Measurements from ENCODE around the gene SAA4. TPM values are rescaled to one million over a fixed set of nuclear protein-coding genes. Genes with fewer than 3 reads are reported as not detected.

Gene SAA4
- total and polyA plus RNA-seq, 2 experiments from 2014 or later, result not detected

GRCh38 chr11:18285841-18286240 is 49.2 kb upstream of the SAA4 start (continued):
- TF ChIP-seq, protein P1, sequence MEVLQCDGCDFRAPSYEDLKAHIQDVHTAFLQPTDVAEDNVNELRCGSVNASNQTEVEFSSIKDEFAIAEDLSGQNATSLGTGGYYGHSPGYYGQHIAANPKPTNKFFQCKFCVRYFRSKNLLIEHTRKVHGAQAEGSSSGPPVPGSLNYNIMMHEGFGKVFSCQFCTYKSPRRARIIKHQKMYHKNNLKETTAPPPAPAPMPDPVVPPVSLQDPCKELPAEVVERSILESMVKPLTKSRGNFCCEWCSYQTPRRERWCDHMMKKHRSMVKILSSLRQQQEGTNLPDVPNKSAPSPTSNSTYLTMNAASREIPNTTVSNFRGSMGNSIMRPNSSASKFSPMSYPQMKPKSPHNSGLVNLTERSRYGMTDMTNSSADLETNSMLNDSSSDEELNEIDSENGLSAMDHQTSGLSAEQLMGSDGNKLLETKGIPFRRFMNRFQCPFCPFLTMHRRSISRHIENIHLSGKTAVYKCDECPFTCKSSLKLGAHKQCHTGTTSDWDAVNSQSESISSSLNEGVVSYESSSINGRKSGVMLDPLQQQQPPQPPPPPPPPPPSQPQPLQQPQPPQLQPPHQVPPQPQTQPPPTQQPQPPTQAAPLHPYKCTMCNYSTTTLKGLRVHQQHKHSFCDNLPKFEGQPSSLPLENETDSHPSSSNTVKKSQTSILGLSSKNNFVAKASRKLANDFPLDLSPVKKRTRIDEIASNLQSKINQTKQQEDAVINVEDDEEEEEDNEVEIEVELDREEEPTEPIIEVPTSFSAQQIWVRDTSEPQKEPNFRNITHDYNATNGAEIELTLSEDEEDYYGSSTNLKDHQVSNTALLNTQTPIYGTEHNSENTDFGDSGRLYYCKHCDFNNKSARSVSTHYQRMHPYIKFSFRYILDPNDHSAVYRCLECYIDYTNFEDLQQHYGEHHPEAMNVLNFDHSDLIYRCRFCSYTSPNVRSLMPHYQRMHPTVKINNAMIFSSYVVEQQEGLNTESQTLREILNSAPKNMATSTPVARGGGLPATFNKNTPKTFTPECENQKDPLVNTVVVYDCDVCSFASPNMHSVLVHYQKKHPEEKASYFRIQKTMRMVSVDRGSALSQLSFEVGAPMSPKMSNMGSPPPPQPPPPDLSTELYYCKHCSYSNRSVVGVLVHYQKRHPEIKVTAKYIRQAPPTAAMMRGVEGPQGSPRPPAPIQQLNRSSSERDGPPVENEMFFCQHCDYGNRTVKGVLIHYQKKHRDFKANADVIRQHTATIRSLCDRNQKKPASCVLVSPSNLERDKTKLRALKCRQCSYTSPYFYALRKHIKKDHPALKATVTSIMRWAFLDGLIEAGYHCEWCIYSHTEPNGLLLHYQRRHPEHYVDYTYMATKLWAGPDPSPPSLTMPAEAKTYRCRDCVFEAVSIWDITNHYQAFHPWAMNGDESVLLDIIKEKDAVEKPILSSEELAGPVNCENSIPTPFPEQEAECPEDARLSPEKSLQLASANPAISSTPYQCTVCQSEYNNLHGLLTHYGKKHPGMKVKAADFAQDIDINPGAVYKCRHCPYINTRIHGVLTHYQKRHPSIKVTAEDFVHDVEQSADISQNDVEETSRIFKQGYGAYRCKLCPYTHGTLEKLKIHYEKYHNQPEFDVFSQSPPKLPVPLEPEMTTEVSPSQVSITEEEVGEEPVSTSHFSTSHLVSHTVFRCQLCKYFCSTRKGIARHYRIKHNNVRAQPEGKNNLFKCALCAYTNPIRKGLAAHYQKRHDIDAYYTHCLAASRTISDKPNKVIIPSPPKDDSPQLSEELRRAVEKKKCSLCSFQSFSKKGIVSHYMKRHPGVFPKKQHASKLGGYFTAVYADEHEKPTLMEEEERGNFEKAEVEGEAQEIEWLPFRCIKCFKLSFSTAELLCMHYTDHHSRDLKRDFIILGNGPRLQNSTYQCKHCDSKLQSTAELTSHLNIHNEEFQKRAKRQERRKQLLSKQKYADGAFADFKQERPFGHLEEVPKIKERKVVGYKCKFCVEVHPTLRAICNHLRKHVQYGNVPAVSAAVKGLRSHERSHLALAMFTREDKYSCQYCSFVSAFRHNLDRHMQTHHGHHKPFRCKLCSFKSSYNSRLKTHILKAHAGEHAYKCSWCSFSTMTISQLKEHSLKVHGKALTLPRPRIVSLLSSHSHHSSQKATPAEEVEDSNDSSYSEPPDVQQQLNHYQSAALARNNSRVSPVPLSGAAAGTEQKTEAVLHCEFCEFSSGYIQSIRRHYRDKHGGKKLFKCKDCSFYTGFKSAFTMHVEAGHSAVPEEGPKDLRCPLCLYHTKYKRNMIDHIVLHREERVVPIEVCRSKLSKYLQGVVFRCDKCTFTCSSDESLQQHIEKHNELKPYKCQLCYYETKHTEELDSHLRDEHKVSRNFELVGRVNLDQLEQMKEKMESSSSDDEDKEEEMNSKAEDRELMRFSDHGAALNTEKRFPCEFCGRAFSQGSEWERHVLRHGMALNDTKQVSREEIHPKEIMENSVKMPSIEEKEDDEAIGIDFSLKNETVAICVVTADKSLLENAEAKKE (CRISPR knock-in tag; IDR thresholded peaks at IDR 0.05), result no peak
- TF ChIP-seq, protein P2, sequence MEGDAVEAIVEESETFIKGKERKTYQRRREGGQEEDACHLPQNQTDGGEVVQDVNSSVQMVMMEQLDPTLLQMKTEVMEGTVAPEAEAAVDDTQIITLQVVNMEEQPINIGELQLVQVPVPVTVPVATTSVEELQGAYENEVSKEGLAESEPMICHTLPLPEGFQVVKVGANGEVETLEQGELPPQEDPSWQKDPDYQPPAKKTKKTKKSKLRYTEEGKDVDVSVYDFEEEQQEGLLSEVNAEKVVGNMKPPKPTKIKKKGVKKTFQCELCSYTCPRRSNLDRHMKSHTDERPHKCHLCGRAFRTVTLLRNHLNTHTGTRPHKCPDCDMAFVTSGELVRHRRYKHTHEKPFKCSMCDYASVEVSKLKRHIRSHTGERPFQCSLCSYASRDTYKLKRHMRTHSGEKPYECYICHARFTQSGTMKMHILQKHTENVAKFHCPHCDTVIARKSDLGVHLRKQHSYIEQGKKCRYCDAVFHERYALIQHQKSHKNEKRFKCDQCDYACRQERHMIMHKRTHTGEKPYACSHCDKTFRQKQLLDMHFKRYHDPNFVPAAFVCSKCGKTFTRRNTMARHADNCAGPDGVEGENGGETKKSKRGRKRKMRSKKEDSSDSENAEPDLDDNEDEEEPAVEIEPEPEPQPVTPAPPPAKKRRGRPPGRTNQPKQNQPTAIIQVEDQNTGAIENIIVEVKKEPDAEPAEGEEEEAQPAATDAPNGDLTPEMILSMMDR (conservative IDR thresholded peaks at IDR 0.05; ENCODE audit: low read depth in 2 of 2), result no peak
- TF ChIP-seq ETS1 (IDR thresholded peaks at IDR 0.05) (no peak), JUNB (IDR thresholded peaks at IDR 0.05; ENCODE audit: unreplicated experiment) (no peak)

DNA sequence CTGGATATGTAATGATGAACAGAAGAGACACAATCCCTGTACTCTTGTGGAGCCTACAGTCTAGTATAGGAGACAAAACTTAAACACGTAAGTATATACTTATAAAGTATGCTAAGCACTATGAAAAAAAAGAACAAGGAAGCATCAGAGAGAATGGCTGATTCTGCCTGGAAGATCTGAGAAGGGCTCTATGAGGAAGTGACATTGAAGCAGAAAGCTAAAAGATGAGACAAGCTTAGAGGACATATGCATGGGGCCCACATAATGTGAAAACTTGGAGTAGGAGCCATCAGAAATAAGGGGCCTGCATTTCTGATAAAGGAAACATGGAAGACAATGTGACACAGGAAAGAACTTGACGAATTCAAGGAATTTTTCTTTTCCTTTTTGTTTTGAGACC is 46.0 kb upstream of the SAA4 start:
- no peaks in the 10 kb centered on the region for H3K4me1 ChIP-seq (ENCODE audit: insufficient read depth)
- H3K4me3 ChIP-seq, result no peak overlapping the region
- no peak overlapping the region for H3K4me2 ChIP-seq
- Mint-ChIP-seq H3K9me3 (no peaks in the 10 kb centered on the region), H3K4me3 (no peak overlapping the region), H3K27me3 (ENCODE audit: insufficient read depth, low read depth, poor library complexity) (no peaks in the 10 kb centered on the region), H3K27ac (no peak overlapping the region), H3K36me3 (ENCODE audit: low read depth) (peaks cover 61% of the 10 kb centered on the region), H3K4me1 (no peaks in the 10 kb centered on the region)
- no peaks in the 10 kb centered on the region for H3K27me3 ChIP-seq (ENCODE audit: insufficient read depth)
- 0 out of 2 replicates have a peak, but pooled peaks cover 3% of the 10 kb centered on the region for H3F3A ChIP-seq (replicated peaks; ENCODE audit: low read depth)
- DNase-seq (ENCODE audit: low spot score) (no peak), ATAC-seq (no peak)
- no peaks in the 10 kb centered on the region for H4K20me1 ChIP-seq (replicated peaks; ENCODE audit: insufficient read depth)
- H3K79me2 ChIP-seq (replicated peaks; ENCODE audit: insufficient read depth), result no peaks in the 10 kb centered on the region
- no peak overlapping the region for H3K27ac ChIP-seq (ENCODE audit: low read depth)
- no peak overlapping the region for H2AFZ ChIP-seq
- no peaks in the 10 kb centered on the region for H3K9me2 ChIP-seq (ENCODE audit: insufficient read depth)
- peaks cover 52% of the 10 kb centered on the region for H3K36me3 ChIP-seq (ENCODE audit: insufficient read depth)
- TF ChIP-seq CREB1 (CRISPR knock-in tag; IDR thresholded peaks at IDR 0.05; ENCODE audit: low read depth), result no peak
- TF ChIP-seq NANOG (IDR thresholded peaks at IDR 0.05; ENCODE audit: borderline replicate concordance), result no peak
- no peak for TF ChIP-seq POLR2AphosphoS5 (IDR thresholded peaks at IDR 0.05; ENCODE audit: low read depth)
- TF ChIP-seq, protein P1 (CRISPR knock-in tag; IDR thresholded peaks at IDR 0.05), result no peak

Measured in GM23338 (cell line).